ENCODE measurements around the gene KDM2A.

GRCh38 chr11:67073908-67074307 is 45.2 kb upstream of the KDM2A start:
- TF ChIP-seq CTCF (IDR thresholded peaks at IDR 0.05) (no peak), EZH2 (IDR thresholded peaks at IDR 0.05; ENCODE audit: borderline replicate concordance, insufficient read depth, low read depth, low read length, poor library complexity, severe bottlenecking) (no peak)

Data from B cell (primary cell).